Stimulated activated CD4-positive, alpha-beta T cell treated with anti-CD3 and anti-CD28 coated beads, Interleukin-1b, Interleukin-23, amount 100 ng/mL, for 24 hours (primary cell): ENCODE results near the gene MTA1.

Experiments
- DNase-seq, 4 experiments: peaks; one replicate each; pipeline ENCODE4 v3.0.0-alpha.2; 2020; ENCODE audit warnings: low read depth in 4 of 4, low spot score in 1 of 4

The MTA1 gene

DNA sequence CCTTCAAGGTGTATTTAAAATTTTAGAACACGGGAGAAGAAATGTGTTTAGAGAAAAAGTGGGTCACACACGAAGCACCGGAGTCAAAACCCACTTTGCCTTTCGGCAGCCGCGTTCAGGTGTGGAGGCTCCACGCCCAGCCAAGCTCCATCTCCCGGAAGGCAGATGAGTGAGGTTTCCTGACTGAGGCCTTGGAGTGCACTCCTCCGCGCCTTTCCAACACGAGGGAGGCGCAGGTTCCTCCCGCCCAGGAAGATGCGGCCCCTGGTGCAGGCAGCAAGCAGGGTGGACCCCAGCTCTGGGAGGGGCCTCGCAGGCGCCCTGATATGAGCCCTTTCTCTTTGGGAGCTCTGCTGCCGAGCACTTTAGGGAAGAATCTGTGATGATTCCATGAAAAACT is 22.5 kb downstream of the MTA1 start:
- no peak for DNase-seq

DNA sequence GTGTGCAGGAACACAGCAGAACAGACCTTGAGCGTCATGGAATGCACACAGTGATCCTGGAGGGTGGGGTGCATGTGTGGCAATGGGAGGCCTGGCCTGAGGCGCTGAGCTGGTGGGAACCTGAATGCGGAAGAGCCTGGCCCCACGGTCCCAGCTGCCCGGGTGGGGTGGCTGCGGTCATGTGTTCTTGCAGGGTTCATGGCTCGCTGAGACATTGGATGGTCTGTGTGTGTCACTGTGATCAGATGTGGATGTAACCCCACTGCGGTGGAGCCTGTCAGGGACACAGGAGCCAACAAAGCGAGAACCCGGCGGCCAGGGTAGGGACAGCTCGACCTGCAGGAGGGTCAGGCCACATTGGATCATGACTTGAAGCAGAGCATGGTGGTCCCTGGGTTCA is 23.2 kb downstream of the MTA1 start:
- DNase-seq = no peak

DNA sequence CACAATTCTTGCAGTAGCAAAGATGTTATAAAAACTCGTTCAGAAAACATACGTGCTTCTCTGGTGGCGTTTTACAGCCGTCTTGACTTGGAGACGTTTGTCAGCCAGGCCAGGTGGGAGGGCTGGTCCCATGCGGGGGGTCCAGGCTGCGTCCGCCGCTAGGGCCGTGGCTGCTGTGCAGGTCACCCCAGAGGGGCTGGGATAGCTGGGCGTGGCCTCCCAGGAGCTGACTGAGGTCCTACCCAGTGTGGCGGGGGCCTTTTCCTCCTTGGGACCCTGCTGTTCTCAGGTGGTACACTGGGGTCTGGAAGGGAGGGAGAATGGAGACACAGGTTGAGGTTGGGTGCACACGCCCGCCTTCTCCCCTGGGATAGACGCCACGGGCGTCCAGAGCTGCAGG is 25.2 kb downstream of the MTA1 start:
- no peak for DNase-seq

DNA sequence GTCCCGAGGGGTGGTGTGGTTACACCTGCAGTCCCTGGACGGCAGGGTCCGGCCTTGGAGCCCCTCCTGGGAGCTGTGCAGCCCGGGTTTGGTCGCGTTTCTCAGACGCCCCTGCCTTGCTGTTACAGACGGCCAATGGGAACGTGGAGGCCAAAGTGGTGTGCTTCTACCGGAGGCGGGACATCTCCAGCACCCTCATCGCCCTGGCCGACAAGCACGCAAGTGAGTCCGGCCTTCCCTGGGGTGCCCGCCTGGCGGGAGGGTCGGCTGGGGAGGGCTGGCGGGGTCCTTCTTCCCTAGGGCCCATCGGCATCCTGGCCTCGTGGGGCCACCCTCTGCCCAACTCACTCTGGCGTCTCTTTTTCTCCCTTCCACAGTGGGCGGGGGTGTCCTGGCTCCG is 25.7 kb downstream of the MTA1 start:
- DNase-seq = no peak

DNA sequence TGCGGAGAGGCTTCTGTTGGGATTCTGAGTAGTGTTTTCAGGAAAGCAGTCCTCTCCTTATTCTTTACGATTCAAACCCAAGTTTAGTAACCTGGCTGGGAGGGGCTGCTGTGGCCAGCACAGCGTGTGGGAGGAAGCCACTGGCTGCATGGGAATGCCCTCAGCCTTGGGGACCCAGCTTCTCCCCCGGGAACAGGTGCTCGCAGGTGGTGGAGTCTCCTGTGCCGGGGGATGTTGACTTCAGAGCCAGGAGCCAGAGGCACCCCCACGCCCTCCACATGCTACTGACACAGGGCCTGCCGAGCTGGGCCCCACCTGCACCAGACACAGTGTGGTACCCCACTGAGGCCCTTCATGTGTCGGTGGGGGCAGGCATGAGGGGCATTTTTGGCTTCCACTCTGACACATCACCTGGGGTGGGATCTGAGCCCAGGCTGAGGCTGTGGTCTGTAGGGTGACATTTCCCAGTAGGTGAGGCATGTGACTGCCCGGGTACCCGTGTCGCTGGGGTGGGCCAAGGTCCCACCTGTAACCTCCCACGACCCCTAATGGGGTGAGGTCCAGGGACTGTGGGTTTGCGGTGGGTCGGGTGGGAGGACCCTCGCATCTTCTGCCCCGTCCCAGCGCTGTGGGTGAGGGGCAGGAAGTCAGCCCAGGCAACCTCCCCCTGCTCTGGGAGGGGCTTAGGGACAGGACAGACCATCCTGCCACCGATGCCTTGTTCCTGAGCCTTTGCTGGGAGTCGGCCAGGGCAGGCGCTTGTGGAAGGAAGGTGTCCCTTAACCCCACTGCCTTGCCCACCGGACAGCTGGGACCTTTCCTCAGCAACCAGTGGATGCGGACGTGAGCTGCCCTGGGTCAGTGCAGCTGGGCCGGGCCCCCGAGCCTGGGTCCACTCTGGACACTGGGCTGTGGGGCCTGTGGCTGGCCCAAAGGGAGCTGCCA is 26.5 kb downstream of the MTA1 start:
- no peak for DNase-seq

DNA sequence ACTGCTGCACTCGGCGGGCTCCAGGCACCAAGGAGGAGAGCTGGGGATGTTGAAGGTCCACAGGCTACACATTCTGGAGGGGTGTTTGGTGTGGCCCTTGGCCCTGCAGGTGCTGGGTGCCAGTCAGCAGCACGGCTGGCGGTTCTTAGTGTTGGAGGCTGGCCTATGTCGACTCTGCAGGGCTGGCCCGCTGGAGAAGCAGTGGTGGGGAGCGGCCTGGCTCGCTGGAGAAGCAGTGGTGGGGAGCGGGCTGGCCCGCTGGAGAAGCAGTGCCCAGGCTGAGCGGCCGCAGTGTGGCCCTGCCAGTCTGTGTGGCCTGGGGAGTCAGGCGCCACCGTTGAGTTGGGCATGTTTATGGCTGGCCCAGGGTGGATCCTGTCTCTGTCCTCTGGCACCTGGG is 27.3 kb downstream of the MTA1 start:
- DNase-seq = no peak

DNA sequence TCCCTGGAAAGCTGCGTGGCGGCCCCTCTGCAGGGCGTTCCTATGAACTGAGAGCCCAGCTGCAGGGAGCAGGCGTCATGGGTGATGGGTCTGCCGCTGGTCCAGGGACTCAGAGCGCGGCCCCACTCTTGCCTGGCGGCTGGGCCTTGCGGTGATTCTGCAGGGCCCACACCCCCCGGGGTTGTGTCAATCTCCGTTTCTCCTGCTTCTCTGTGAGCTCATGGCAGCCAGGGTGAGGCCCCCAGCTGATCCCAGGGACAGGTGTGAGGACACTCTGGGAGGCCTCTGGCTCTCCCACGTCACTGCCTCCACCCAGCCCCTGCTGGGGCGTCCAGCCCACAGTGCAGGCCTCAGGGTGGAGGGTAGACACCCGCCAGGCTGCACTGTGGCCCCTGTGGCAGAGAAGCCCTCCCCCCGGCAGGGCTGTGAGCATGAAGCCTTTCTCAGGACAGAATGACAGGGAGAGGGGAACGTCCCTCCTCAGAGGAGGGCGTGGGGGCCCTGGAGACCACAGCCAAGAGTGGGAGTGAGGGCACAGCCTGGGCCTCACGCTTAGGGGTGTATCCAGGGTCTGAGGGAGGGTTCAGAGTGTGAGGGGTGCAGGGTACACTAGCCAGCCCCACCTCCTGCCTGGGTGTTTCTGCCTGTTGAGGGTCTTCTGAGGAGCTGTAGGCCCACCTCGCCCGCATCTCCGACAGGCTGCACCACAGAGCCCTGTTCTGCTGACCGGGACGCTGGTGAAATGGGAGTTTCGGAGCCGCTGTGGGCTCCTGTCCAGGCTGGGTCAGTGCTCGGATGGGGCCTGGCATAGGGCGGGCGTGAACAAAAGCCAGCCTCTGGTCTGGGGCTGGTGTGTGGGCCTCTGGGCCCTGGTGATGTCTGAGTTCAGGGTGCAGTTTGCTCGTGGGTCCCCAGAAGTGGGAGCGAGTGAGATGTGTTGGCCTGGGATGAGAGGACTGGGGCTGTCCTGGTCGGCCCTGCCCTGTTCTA is 28.3 kb downstream of the MTA1 start:
- DNase-seq = no peak

DNA sequence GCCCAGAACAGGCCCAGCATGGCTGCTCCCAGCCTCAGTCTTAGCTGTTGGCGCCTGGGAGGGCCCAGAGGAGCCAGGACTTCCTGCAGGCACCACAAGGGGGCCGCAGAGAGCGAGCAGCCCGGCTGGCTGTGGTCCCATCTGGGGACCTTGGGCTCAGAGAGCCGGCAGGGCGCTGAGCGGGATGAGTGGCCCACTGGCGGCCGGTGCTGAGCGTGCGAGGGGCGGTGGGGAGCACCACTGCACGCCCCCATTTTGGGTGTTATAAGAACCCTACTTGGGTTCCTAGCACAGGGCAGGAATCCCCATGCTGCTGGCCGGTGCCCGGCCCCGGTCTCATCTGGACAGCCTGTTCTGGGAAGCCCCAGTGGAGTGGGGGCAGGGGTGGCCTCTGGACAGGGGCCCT is 29.1 kb downstream of the MTA1 start:
- DNase-seq = peak; percentile 16 to 47 (median 44)

DNA sequence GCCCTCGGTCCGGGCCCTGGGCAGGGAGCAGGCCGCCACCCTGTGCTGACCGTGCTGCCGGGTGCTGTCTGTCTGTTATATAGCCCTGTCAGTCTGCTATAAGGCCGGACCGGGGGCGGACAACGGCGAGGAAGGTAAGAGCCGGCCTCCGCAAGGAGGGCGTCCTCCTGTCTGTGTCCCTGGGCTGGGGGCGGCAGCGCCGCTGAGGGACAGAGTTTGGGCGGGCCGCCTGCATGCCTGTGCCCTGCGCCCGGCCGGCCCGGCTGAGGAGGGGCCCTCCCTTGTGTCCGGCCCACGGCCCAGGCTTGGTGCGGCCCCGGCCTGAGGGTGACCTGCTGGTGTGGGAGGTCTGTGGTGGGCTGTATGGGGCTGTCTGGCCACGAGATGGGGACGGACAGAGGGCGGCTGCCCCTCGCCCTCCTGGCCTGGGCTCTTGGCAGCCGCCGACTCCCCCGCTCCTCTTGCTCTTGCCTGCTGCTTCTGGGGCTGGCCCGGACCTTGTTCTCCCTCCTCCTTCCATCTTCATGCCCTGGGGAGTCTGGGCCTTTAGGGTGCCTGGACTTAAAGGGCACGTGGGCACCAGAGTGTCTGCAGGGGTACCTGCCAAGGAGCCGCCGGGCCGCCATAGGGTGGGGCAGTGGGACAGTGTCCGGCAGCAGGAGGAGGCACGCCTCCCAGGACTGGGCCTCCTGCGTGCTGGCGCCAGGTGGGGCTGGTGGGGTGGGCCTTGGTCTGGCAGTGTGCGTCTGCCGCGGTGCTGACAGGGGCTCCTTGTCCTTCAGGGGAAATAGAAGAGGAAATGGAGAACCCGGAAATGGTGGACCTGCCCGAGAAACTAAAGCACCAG is 29.9 kb downstream of the MTA1 start:
- DNase-seq = no peak

DNA sequence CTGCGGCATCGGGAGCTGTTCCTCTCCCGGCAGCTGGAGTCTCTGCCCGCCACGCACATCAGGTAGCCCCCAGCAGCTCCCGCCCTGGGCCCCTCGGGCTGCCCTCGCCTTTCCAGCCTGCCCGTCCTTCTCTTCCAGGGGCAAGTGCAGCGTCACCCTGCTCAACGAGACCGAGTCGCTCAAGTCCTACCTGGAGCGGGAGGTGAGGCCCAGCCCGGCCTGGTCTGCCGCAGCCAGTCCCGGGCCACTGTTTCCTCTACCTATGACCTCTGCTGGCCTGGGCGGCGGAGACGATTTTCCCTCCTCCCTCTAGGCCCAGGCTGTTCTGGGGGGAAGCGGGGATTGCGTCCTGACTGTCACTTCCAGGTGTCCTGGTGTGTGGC is 30.5 kb downstream of the MTA1 start:
- no peak for DNase-seq

DNA sequence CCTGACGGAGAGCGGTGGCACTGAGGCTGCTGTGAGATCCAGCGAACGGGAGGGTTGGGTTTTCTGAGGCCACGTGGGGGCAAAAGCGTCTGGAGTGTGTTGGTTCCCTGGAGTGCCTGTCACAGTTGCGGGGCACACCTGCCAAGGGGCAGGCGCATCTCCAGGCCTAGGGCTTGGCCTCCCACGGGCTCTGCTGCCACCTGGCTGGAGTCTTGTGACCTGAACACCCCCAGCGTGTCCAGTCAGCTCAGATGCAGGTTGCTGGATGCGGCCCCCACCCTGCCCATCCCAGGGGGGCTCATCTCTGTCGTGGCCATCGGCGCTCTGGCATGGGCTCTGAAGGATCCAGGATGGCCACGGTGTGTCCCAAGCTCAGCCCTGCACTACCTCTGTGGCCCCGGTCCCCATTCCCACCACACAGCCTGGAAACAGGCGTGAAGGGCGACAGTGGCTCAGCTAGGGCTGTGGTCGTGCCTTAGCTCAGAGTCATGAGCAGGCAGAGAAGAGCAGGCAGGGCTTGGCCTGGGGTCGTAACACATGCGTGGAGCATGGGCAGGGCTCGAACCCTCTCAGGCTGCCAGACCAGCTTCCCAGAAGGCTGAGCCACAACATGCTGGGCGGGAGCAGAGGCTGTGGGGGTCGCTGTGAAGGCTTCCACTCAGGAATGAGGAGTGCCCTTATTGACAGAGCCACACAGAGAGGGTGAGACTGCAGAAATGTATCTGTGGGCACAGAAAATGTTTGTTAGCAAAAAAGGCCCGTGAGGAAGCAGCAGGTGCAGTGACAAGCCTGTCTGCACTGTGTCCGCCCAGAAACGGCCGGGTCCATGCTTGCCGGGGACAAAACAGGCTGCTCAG is 31.5 kb downstream of the MTA1 start:
- DNase-seq = no peak

DNA sequence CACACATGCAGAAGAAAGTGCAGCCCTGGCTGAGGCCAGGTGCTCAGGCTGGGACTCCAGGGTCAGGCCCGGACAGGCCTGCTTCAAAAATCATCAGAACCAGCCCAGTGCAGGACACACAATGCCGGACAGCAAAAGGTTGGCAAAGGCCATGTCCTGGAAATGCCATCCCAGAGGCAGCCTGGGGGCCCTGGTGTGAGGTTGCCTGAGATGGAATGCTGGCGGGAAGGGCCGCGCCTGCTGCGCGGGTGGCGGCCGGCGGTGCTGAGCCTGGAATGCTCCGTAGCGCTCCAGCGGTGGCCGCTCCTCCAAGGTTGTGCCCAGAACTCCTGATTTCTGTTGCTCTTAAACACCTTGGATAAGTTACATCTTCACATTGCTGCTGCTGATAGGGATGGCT is 33.3 kb downstream of the MTA1 start:
- no peak for DNase-seq

DNA sequence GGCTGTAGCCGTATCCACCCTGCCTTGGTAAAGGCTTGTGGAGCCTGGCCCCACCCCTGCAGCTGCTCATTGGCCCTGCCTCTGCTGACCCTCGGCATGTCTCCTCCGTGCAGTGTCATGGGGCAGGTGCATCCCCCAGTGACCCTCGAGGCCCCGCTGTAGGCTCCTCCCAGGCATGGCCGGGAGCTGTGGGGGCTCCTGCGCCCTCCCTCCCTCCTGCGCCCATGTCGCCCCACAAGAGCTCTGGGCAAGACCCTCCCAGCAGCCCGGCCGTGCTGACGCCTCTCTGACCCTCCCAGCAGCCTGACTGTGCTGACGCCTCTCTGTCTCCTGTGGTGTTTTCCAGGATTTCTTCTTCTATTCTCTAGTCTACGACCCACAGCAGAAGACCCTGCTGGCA is 34.2 kb downstream of the MTA1 start:
- DNase-seq = no peak

DNA sequence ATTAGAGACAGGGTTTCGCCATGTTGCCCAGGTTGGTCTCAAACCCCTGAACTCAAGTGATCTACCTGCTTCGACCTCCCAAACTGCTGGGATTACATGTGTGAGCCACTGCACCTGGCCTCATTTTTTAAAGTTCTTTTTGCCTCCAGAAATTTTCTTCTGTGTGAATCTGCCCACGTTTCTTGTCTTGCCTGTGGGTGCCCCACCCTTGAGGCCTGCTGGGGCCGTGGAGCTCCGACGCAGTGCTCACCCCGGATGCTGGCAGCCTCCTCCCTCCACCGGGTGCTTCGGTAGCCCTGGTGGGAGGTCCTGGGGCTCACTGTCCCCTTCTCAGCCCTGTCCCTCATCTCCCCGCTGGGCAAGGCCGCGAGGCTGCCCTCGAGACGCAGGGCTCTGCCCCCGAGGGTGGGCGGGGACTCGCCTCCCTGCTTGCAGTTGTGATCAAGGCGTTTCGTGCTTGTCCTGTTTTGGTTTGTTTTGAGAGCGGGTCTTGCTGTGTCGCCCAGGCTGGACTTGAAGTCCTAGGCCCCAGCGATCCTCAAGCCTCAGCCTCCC is 35.5 kb downstream of the MTA1 start:
- no peak for DNase-seq

DNA sequence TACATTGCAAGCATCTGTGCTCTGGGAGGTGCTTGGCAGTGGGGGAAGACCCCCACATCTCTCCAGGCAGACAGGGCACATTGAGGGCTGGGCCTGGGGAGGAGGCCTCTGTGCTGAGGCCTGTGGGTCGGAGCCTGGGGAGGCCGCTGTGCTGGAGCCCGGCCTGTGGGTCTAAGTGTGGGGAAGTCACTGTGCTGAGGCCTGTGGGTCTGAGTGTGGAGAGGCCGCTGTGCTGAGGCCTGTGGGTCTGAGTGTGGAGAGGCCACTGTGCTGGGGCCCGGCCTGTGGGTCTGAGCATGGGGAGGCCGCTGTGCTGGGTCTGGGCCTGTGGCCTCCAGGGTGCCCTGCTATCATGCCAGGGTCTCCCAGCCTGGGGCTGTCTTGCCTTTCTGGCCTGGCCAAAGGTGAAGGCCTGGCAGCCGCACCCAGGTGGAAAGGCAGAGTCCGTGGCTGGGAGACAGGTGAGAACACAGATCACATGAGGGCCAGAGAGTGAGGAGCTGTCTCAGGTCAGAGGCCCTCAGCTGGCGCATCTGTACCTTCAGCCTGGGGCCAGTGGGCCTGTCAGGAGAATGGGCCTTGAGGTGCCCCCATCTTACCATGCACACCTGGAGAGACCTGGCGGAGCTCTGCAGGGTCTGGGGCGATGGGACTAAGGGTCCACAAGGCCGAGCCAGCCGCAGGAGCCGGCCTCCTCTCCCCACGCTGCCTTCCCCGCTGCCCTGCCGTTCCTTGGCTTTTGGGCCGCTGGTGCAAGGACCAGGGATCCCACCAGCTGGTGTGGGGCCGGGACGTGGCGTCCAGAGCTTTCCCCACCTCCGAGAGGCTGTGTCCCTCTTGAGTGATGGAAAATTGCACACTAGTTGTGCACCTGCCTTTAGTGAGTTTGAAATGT is 36.4 kb downstream of the MTA1 start:
- no peak for DNase-seq

DNA sequence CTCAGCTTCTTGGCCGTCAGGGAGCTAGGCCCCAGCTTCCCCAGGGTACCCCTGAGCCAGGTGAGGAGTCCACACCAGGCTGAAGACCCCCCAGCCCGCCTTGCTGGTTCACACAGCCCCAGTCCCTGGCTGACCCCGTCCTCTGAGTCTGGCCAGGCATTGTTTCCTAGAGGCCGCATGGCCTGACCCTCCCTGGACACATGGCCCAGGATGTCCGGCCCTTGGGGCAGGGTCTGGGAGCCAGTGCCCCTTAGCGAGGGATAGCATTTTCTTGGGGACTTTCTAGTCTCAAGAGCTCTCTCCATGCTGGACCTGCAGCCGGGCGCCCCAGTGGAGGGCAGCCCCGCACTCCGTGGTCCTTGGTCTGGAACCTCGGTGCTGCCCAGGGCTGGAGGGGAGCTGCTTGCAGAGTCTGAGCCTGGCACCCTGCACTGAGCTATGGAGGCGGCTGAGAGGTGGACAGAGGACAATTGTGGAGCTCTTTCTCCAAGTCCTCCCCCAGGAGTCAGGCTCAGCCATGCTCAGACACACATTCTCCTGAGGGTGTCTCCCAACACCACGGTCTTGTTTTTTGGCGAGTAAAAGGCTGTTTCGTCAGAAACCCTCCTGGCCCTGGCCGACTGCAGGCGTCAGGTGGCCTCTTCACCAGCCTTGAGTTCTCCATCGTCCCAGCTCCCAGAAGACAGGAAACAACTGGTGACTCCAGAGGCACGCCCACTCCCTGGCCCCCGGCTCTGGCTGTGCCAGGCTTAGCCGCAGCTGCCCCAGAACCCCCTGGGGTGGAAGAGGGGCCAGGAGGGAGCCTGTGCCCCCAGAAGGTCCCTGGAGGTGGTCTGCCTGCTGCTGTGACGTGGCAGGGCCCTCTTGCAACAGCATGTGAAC is 37.4 kb downstream of the MTA1 start:
- no peak for DNase-seq

DNA sequence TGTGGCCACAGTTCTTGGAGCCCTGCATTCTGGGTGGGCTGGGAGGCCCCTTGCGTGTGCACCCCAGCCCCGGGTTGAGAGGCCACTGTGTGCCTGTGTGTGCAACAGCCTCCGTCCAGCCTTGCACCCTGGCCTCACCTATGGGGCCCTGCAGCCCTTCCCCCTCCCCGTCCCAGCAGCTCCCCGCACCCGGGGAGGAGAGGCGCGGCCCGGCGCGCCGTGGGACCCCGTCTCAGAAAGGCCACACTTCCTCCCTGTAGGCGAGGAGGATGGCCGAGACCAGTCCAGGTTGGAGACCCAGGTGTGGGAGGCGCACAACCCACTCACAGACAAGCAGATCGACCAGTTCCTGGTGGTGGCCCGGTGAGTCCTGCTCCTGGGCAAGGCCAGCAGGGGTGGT is 38.4 kb downstream of the MTA1 start:
- DNase-seq = no peak

DNA sequence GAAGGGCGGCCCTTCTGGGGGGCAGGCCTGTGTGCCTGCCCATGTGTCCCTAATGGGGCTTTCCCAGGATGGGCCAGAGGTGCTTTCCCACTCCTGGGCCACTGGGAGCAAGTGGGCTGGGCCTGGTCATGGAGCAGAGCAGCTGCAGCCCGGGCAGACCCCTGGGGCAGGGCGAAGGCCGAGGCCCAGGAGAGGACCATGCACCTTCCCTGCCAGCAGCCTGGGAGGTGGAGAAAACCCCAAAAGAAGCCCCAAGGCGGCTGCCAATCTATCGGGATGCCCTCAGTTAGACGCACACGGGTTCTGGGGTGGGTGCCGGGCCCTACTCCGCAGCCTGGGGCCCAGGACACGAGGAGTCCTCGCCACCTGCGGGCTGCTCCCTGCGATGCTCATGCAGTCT is 38.9 kb downstream of the MTA1 start:
- no peak for DNase-seq
